ENCODE measurements around the gene TAPBP. TPM values are rescaled to one million over a fixed set of nuclear protein-coding genes. Genes with fewer than 3 reads are reported as not detected.
"Not testable (repeated sequence)": the region's sequence is repeated elsewhere in the genome, so short reads cannot be mapped to it uniquely, and the experiment has no call there.

TAPBP gene
- total and polyA plus RNA-seq, 4 donors, result 12.5 to 113 (median 54.3) TPM

DNA sequence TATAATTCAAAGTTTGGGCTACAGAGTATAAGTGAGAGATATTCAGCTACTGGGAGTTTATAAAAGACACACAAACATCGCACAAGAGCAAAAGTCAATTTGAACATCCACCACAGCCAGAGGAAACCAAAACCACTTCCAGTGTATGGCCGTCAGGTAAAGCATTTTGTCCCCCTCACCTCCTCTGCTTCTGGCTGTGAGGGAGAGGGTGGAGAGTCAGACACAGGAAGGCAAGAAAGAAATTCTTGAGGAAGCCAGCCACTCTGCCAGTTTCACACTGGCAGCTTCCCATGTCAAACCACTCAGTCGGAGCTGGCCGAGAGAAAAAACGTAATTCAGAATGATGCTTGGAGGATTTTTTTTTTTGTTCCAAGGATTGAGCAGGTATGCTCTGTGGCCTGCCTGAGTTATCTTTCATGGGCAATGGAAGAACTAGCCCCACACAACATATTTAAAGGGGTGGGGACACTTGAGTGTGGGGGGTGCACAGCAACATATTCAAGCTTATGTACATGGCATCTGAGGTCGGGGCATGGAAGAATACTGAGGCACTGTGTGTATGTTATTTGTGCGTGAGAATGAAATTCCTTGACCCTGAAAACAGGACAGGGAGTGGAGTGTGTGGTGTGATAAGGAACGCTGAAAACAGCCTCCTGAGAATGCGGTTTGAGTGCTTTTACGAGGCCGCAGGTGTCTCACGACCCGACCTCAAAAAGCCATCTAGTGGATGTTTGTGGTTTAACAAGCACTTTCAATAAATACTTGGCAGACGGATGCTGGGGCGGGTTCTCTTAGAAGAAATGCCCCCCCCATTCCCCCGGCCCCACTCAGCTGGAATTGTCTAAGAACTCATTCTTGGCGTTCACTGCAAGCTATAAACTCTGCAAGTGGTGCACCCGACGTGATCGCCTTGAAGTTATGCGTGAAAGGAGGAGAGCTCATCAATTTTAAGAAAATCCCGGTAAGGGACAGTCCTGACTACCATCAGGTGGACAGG is 31.1 kb upstream of the TAPBP start:
- no peaks in the 10 kb centered on the region for H3K36me3 ChIP-seq (ENCODE audit: control insufficient read depth in 1 of 2, insufficient read depth in 2 of 2, low read length in 1 of 2)
- peak; percentile 66 for ATAC-seq (ENCODE audit: low FRiP score)
- WGBS, 2 donors, result 11% methylated on average over 22 of the region's 22 CpGs
- H3K9me3 ChIP-seq (ENCODE audit: control insufficient read depth, low read length), result no peaks in the 10 kb centered on the region
- intact Hi-C loops (cut with DNase I), result no loop called here
- H3K4me3 ChIP-seq (ENCODE audit: low read length in 2 of 2), result no peak overlapping the region
- no peak overlapping the region for H3K27ac ChIP-seq (ENCODE audit: low read depth in 1 of 2, low read length in 2 of 2)
- H3K4me1 ChIP-seq (ENCODE audit: control insufficient read depth in 1 of 2, insufficient read depth in 2 of 2, low read length in 2 of 2), result no peaks in the 10 kb centered on the region
- peak; percentile 62 to 81 for DNase-seq
- no peaks in the 10 kb centered on the region for H3K27me3 ChIP-seq (ENCODE audit: control insufficient read depth in 1 of 2, insufficient read depth in 2 of 2, low read length in 1 of 2)

DNA sequence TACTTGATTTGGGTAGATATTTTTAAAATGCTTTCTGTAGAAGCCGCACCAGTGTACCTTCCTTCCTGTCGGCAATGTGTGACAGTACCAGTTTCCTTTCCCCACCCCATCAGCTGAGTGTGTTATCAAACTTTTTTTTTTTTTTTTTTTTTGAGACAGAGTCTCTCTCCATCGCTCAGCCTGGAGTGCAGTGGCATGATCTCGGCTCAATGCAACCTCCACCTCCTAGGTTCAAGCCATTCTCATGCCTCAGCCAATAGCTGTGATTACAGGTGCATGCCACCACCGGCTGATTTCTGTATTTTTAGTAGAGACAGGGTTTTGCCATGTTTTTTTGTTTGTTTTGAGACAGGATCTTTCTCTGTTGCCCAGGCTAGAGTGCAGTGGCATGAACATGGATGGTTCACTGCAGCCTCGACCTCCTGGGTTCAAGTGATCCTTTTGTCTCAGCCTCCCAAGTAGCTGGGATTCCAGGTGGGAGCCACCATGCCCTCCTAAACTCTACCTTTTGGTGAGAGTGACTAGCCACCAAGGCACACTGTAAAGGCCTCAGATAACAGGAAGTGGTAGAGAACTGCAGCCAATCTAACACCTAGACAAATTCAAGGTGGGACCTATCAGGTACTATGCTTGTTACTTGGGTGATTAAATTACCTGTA is 30.2 kb upstream of the TAPBP start:
- H3K36me3 ChIP-seq (ENCODE audit: control insufficient read depth in 1 of 2, insufficient read depth in 2 of 2, low read length in 1 of 2), result no peaks in the 10 kb centered on the region
- H3K4me1 ChIP-seq (ENCODE audit: control insufficient read depth in 1 of 2, insufficient read depth in 2 of 2, low read length in 2 of 2), result no peaks in the 10 kb centered on the region
- H3K27me3 ChIP-seq (ENCODE audit: control insufficient read depth in 1 of 2, insufficient read depth in 2 of 2, low read length in 1 of 2), result no peaks in the 10 kb centered on the region
- no peak overlapping the region for H3K27ac ChIP-seq (ENCODE audit: low read depth in 1 of 2, low read length in 2 of 2)
- 83 to 86% methylated on average over 6 of the region's 6 CpGs for WGBS, 2 donors
- no peaks in the 10 kb centered on the region for H3K9me3 ChIP-seq (ENCODE audit: control insufficient read depth, low read length)
- H3K4me3 ChIP-seq (ENCODE audit: low read length in 2 of 2), result no peak overlapping the region
- intact Hi-C loops (cut with DNase I), result no loop called here
- no peak for DNase-seq
- no peak for ATAC-seq (ENCODE audit: low FRiP score)

DNA sequence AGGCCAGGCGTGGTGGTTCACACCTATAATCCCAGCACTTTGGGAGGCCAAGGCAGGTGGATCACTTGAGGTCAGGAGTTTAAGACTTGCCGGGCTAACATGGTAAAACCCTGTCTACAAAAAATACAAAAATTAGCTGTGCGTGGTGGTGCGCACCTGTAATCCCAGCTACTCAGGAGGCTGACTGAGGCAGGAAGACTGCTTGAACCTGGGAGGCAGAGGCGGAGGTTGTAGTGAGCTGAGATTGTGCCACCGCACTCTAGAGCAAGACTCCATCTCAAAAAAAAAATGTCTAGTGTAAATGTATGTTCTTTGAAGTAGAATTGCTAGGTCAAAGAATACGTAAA is 29.7 kb upstream of the TAPBP start:
- ATAC-seq (ENCODE audit: low FRiP score); H3K4me3 ChIP-seq (ENCODE audit: low read length in 2 of 2); H3K4me1 ChIP-seq (ENCODE audit: control insufficient read depth in 1 of 2, insufficient read depth in 2 of 2, low read length in 2 of 2); intact Hi-C loops (cut with DNase I); H3K27me3 ChIP-seq (ENCODE audit: control insufficient read depth in 1 of 2, insufficient read depth in 2 of 2, low read length in 1 of 2); H3K36me3 ChIP-seq (ENCODE audit: control insufficient read depth in 1 of 2, insufficient read depth in 2 of 2, low read length in 1 of 2); DNase-seq; H3K9me3 ChIP-seq (ENCODE audit: control insufficient read depth, low read length); H3K27ac ChIP-seq (ENCODE audit: low read depth in 1 of 2, low read length in 2 of 2): not testable (repeated sequence)
- 94% methylated on average over 7 of the region's 7 CpGs for WGBS, 2 donors

DNA sequence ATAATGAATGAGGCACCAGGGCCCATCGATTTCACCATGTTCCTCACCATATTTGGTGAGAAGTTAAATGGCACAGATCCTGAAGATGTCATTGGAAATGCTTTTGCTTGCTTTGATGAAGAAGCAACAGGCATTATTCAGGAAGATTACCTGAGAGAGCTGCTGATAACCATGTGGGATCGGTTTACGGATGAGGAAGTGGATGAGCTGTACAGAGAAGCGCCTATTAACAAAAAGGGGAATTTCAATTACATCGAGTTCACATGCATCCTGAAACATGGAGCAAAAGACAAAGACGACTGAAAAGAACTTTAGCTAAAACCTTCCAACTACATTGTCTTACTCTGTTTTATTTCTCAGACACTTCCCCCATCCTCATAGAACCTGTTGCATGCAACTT is 25.3 kb upstream of the TAPBP start:
- intact Hi-C loops (cut with DNase I), result no loop called here

DNA sequence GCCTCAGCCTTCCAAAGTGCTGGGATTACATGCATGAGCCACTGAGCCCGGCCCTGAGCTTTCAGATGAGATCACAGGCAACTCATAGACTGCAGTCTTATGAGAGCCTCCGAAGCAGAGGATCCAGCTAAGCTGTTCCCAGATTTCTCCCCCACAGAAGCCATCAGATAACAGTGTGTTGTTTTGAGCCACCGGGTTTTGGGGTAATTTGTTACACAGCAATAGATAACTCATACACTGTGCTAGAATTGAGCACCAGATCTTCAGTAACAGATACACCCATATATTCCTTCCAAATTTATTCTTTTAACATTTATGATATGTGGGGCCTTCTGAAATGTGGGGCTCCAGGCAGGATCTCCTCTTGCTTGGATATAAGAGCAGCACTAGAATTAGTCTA is 22.6 kb upstream of the TAPBP start:
- H3K27me3 ChIP-seq (ENCODE audit: control insufficient read depth in 1 of 2, insufficient read depth in 2 of 2, low read length in 1 of 2), result no peaks in the 10 kb centered on the region
- no peak overlapping the region for H3K27ac ChIP-seq (ENCODE audit: low read depth in 1 of 2, low read length in 2 of 2)
- H3K4me3 ChIP-seq (ENCODE audit: low read length in 2 of 2), result no peak overlapping the region
- no peaks in the 10 kb centered on the region for H3K36me3 ChIP-seq (ENCODE audit: control insufficient read depth in 1 of 2, insufficient read depth in 2 of 2, low read length in 1 of 2)
- intact Hi-C loops (cut with DNase I), result no loop called here
- 81 to 88% methylated on average over 3 of the region's 3 CpGs for WGBS, 2 donors
- no peak for DNase-seq
- no peaks in the 10 kb centered on the region for H3K4me1 ChIP-seq (ENCODE audit: control insufficient read depth in 1 of 2, insufficient read depth in 2 of 2, low read length in 2 of 2)
- no peaks in the 10 kb centered on the region for H3K9me3 ChIP-seq (ENCODE audit: control insufficient read depth, low read length)
- ATAC-seq (ENCODE audit: low FRiP score), result no peak

More for the DNA sequence above, 25.3 kb upstream of the TAPBP start:
- ATAC-seq (ENCODE audit: low FRiP score) (no peak), DNase-seq (no peak)
- Histone ChIP-seq H3K4me1 (ENCODE audit: control insufficient read depth in 1 of 2, insufficient read depth in 2 of 2, low read length in 2 of 2) (no peaks in the 10 kb centered on the region), H3K4me3 (ENCODE audit: low read length in 2 of 2) (no peak overlapping the region), H3K27me3 (ENCODE audit: control insufficient read depth in 1 of 2, insufficient read depth in 2 of 2, low read length in 1 of 2) (no peaks in the 10 kb centered on the region), H3K9me3 (ENCODE audit: control insufficient read depth, low read length) (no peaks in the 10 kb centered on the region), H3K27ac (ENCODE audit: low read depth in 1 of 2, low read length in 2 of 2) (no peak overlapping the region), H3K36me3 (ENCODE audit: control insufficient read depth in 1 of 2, insufficient read depth in 2 of 2, low read length in 1 of 2) (no peaks in the 10 kb centered on the region)
- 88 to 89% methylated on average over 6 of the region's 6 CpGs for WGBS, 2 donors

DNA sequence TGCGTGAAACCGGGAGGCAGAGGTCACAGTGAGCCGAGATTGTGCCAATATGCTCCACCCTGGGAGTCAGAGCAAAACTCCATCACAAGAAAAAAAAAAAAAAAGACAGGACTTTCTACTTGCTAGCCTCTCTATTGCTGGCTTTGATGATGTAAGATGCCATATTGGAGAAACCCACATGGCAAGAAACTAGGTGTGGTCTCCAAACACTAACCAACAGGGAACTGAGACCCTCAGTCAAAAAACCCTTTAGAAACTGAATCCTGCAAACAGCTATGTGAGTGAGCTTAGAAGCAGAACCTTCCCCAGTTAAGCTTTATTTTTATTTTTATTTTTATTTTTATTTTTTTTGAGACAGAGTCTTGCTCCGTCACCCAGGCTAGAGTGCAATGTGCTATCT is 22.0 kb upstream of the TAPBP start:
- ATAC-seq (ENCODE audit: low FRiP score) (no peak), DNase-seq (no peak)
- intact Hi-C loops (cut with DNase I), result no loop called here
- Histone ChIP-seq H3K27me3 (ENCODE audit: control insufficient read depth in 1 of 2, insufficient read depth in 2 of 2, low read length in 1 of 2) (no peaks in the 10 kb centered on the region), H3K27ac (ENCODE audit: low read depth in 1 of 2, low read length in 2 of 2) (no peak overlapping the region), H3K4me1 (ENCODE audit: control insufficient read depth in 1 of 2, insufficient read depth in 2 of 2, low read length in 2 of 2) (no peaks in the 10 kb centered on the region), H3K9me3 (ENCODE audit: control insufficient read depth, low read length) (no peaks in the 10 kb centered on the region), H3K4me3 (ENCODE audit: low read length in 2 of 2) (no peak overlapping the region), H3K36me3 (ENCODE audit: control insufficient read depth in 1 of 2, insufficient read depth in 2 of 2, low read length in 1 of 2) (no peaks in the 10 kb centered on the region)
- 75 to 83% methylated on average over 4 of the region's 4 CpGs for WGBS, 2 donors

DNA sequence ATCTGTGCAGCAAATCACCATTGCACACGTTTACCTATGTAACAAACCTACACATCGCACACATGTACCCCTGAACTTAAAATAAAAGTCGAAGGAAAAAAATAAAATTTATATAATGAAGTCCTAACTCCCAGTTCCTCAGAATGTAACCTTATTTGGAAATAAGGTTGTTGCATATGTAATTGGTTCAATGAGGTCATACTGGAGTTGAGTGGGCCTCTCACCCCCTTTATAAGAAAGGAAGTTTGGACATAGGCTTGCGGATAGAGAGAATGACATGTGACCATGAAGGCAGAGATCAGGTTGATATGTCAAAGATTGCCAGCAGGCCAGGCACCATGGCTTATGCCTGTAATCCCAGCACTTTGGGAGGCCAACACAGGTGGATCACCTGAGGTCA is 19.8 kb upstream of the TAPBP start:
- H3K4me1 ChIP-seq (ENCODE audit: control insufficient read depth in 1 of 2, insufficient read depth in 2 of 2, low read length in 2 of 2), result no peaks in the 10 kb centered on the region
- ATAC-seq (ENCODE audit: low FRiP score) (no peak), DNase-seq (no peak)
- no peaks in the 10 kb centered on the region for H3K9me3 ChIP-seq (ENCODE audit: control insufficient read depth, low read length)
- intact Hi-C loops (cut with DNase I), result no loop called here
- 86 to 91% methylated on average over 4 of the region's 4 CpGs for WGBS, 2 donors
- H3K27me3 ChIP-seq (ENCODE audit: control insufficient read depth in 1 of 2, insufficient read depth in 2 of 2, low read length in 1 of 2), result no peaks in the 10 kb centered on the region
- H3K36me3 ChIP-seq (ENCODE audit: control insufficient read depth in 1 of 2, insufficient read depth in 2 of 2, low read length in 1 of 2), result no peaks in the 10 kb centered on the region
- H3K27ac ChIP-seq (ENCODE audit: low read depth in 1 of 2, low read length in 2 of 2), result no peak overlapping the region
- no peak overlapping the region for H3K4me3 ChIP-seq (ENCODE audit: low read length in 2 of 2)

DNA sequence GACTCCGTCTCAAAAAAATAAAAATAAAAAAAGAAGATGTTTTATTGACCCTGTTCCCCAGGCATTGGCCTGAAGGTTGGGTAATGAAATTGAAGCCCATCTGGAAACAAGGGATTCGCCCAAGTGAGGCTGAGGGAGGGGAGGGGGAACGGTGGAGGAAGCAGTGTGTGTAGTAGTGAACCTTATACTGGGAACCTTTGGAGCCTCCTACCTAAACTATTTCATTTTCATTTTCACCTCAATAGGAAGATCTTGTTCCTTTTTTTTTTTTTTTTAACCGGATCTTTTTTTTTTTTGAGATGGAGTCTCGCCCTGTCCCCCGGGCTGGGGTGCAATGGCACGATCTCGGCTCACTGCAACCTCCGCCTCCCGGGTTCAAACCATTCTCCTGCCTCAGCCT is 16.9 kb upstream of the TAPBP start:
- DNase-seq, result no peak
- Histone ChIP-seq H3K27me3 (ENCODE audit: control insufficient read depth in 1 of 2, insufficient read depth in 2 of 2, low read length in 1 of 2) (no peaks in the 10 kb centered on the region), H3K36me3 (ENCODE audit: control insufficient read depth in 1 of 2, insufficient read depth in 2 of 2, low read length in 1 of 2) (no peaks in the 10 kb centered on the region), H3K4me3 (ENCODE audit: low read length in 2 of 2) (no peak overlapping the region), H3K9me3 (ENCODE audit: control insufficient read depth, low read length) (no peaks in the 10 kb centered on the region), H3K27ac (ENCODE audit: low read depth in 1 of 2, low read length in 2 of 2) (no peak overlapping the region), H3K4me1 (ENCODE audit: control insufficient read depth in 1 of 2, insufficient read depth in 2 of 2, low read length in 2 of 2) (no peaks in the 10 kb centered on the region)
- intact Hi-C loops (cut with DNase I), result no loop called here
- 88 to 91% methylated on average over 9 to 10 of the region's 10 CpGs for WGBS, 2 donors
- ATAC-seq (ENCODE audit: low FRiP score), result no peak

DNA sequence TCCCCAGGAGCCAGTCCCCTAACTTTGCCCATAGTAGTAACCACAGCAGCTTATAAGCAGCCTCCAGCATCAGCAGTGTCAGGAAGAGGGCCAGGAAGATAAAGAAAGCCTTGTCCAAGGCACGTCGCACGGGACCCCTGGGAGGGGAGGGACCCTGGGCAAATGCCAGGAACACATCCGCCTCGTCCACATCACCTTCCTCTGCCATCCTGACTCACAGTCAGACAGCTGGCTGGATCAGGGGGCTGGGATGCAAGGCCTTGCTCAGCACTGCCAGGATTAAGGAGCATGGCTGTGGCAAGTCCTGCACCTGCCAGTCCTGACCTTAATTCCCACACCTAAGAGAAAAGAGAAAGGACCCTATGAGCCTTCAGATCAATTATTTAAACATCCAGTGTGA is 15.2 kb upstream of the TAPBP start:
- ATAC-seq (ENCODE audit: low FRiP score), result no peak
- no peak overlapping the region for H3K27ac ChIP-seq (ENCODE audit: low read depth in 1 of 2, low read length in 2 of 2)
- intact Hi-C loops (cut with DNase I), result no loop called here

More for the DNA sequence above, 15.2 kb upstream of the TAPBP start:
- Histone ChIP-seq H3K4me3 (ENCODE audit: low read length in 2 of 2) (no peak overlapping the region), H3K4me1 (ENCODE audit: control insufficient read depth in 1 of 2, insufficient read depth in 2 of 2, low read length in 2 of 2) (no peaks in the 10 kb centered on the region), H3K36me3 (ENCODE audit: control insufficient read depth in 1 of 2, insufficient read depth in 2 of 2, low read length in 1 of 2) (no peaks in the 10 kb centered on the region), H3K27me3 (ENCODE audit: control insufficient read depth in 1 of 2, insufficient read depth in 2 of 2, low read length in 1 of 2) (no peaks in the 10 kb centered on the region), H3K9me3 (ENCODE audit: control insufficient read depth, low read length) (no peaks in the 10 kb centered on the region)
- WGBS, 2 donors, result 56 to 62% methylated on average over 5 of the region's 5 CpGs
- DNase-seq, result peak in 1 of 2 donors; percentile 36

Measured in aorta (tissue), 5 donors.